Skeletal muscle tissue (tissue), 4 donors: ENCODE measurements around the gene FKBP3. TPM values are rescaled to one million over a fixed set of nuclear protein-coding genes. Genes with fewer than 3 reads are reported as not detected.
"Not testable (repeated sequence)": the region's sequence is repeated elsewhere in the genome, so short reads cannot be mapped to it uniquely, and the experiment has no call there.

ENCODE experiments used
- H3K27ac ChIP-seq: one replicate; pipeline ENCODE4 v1.7.0; 2013; ENCODE audit warnings: mild to moderate bottlenecking, low read depth, low read length, inconsistent platforms
- H3K27me3 ChIP-seq, 3 donors: one replicate each; pipeline ENCODE4 v1.7.0; 2013; ENCODE audit warnings: low read length in 3 of 3; ENCODE audit not compliant: control insufficient read depth in 3 of 3, insufficient read depth in 3 of 3
- H3K36me3 ChIP-seq, 3 donors: one replicate each; pipeline ENCODE4 v1.7.0; 2013; ENCODE audit warnings: low read length in 3 of 3; ENCODE audit not compliant: control insufficient read depth in 3 of 3, insufficient read depth in 3 of 3
- H3K4me1 ChIP-seq, 3 donors: one replicate each; pipeline ENCODE4 v1.7.0; 2013; ENCODE audit warnings: low read length in 3 of 3, mild to moderate bottlenecking in 3 of 3; ENCODE audit not compliant: control insufficient read depth in 3 of 3, insufficient read depth in 3 of 3
- H3K4me3 ChIP-seq, 3 donors: one replicate each; pipeline ENCODE4 v1.7.0; 2013; ENCODE audit warnings: low read length in 3 of 3
- H3K9ac ChIP-seq, 3 donors: one replicate each; pipeline ENCODE4 v1.7.0; 2013; ENCODE audit warnings: low read length in 3 of 3, mild to moderate bottlenecking in 3 of 3, moderate library complexity in 2 of 3, low read depth in 1 of 3
- H3K9me3 ChIP-seq, 3 donors: one replicate each; pipeline ENCODE4 v1.7.0; 2013; ENCODE audit warnings: low read length in 3 of 3; ENCODE audit not compliant: control insufficient read depth in 3 of 3
- total RNA-seq: library from RNA; depleted of rRNA; stranded (reverse); fragments of >200 nt; gene quantifications from one replicate; pipeline ENCODE4 v1.2.3, GENCODE V29; 2014
- donor health status: Osteomylitis.

Gene FKBP3
- total RNA-seq, 1 donor from 2014 or later = 67.8 TPM

DNA sequence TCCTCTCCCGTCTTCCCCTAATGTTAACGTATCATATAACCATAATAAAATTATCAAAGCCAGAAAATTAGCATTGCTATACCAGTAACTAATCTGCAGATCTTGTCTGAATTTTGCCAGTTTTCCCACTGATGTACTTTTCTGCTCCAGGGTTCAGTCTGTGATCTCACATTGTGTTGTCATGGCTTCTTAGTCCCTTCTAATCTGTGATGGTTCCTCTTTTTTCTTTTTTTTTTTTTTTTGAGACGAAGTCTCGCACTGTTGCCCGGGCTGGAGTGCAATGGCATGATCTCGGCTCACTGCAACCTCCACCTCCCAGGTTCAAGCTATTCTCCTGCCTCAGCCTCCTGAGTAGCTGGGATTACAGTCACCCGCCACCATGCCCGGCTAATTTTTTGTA is 7.8 kb upstream of the FKBP3 start:
- H3K36me3 ChIP-seq, H3K4me3 ChIP-seq, H3K9me3 ChIP-seq, H3K9ac ChIP-seq, H3K27ac ChIP-seq, H3K27me3 ChIP-seq, H3K4me1 ChIP-seq: not testable (repeated sequence)

DNA sequence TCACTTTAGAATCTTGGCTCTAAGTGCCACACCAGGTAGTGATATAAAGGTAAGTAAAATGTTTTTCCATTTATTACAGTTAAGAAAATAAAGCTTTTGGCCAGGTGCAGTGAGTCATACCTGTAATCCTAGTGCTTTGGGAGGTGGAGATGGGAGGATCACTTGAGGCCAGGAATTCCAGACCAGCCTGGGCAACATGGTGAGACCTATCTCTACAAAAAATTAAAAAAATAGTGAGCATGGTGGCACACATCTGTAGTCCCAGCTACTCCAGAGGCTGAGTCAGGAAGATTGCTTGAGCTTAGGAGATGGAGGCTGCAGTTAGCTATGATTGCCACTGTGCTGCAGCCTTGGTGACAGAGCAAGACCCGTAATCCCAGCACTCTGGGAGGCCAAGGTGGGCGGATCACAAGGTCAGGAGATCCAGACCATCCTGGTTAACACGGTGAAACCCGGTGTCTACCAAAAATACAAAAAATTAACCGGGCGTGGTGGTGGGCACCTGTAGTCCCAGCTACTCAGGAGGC is 6.4 kb upstream of the FKBP3 start:
- no peaks in the 10 kb centered on the region for H3K27me3 ChIP-seq
- H3K27ac ChIP-seq = no peak overlapping the region
- no peaks in the 10 kb centered on the region for H3K36me3 ChIP-seq
- H3K9ac ChIP-seq = no peak overlapping the region
- H3K4me3 ChIP-seq = no peak overlapping the region
- peaks cover 13 to 16% (median 15%) of the 10 kb centered on the region in 3 donors for H3K4me1 ChIP-seq
- H3K9me3 ChIP-seq = no peaks in the 10 kb centered on the region

DNA sequence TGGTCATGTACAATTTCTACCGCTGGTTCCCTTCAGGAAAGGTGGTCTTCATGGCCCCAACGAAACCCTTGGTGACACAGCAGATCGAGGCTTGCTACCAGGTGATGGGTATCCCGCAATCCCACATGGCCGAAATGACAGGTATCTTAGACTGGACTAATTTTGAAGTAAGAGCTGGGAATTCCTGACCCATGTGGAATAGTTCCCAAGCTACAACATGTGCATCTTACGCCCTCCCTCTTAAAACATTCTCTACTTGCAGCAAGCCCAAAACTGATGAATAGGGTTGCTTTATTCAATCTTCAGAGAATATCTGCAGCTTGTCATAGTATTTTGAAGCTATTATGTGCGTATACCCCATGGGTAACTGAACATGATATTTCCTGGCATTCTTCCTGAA is 2.1 kb upstream of the FKBP3 start:
- H3K36me3 ChIP-seq = no peaks in the 10 kb centered on the region
- H3K27me3 ChIP-seq = no peaks in the 10 kb centered on the region
- H3K4me3 ChIP-seq = peak overlapping the region; percentile 88 to 97 (median 97)
- H3K9ac ChIP-seq = peak overlapping the region; percentile 81 to 90 (median 87)
- H3K9me3 ChIP-seq = no peaks in the 10 kb centered on the region
- H3K4me1 ChIP-seq = peaks cover 13 to 20% (median 16%) of the 10 kb centered on the region in 3 donors
- peak overlapping the region; percentile 88 for H3K27ac ChIP-seq

DNA sequence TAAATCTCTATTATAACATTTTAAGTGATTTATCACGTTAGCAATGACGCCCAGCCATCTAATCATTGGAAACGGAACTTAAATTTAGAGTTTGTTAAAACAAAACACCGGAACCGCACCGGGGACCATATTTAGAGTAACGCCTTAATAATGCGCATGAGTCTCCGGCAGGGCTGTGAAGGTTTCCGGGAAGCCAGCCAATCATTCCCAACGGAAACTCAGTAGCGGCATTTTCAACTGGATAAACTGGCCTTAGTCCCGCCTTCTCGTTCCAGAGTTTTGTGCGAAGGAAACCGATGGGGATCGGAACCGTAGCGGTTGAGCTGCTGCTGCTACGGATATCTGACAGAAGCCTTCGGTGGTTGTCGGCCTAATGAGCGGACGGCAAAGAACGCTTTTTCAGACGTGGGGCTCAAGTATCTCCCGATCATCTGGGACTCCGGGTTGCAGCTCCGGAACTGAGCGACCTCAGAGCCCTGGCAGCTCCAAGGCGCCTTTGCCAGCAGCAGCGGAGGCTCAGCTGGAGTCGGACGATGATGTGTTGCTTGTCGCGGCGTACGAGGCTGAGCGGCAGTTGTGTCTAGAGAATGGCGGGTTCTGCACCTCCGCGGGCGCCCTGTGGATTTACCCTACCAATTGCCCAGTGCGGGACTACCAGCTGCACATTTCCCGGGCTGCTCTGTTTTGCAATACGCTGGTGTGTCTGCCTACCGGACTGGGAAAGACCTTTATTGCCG is 1.5 kb upstream of the FKBP3 start, which contains the start of gene FANCM:
FANCM (plus strand) TSS at position 272 of the 737 bp plus-strand sequence; CDS start at position 374, 102 bp downstream.
- H3K4me1 ChIP-seq = peaks cover 16 to 22% (median 20%) of the 10 kb centered on the region in 3 donors
- H3K27ac ChIP-seq = peak within 1 kb of the TSS; percentile 88

DNA sequence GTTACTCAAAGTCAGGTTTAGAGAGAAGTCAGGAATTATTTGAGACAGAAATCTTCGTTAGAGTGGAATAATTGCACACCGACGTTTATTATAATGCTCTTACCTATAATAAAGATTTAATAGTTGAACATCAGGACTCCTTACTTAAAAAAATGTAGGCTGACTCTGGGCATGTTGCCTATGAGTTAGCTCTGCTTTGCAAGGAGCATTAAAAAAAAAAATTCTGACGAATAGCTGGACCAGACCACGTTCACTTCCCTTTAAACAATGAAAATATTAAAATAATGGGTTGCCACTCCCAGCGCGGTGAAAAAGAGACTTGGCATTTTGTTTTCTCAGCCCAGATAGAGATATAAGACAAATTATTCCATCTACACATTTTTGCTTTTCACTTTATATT is 875 bp upstream of the FKBP3 start:
- Histone ChIP-seq H3K27me3 (no peaks in the 10 kb centered on the region), H3K36me3 (no peaks in the 10 kb centered on the region), H3K4me3 (peak overlapping the region; percentile 80 to 97 (median 97)), H3K4me1 (peaks cover 16 to 23% (median 20%) of the 10 kb centered on the region in 3 donors), H3K9ac (peak overlapping the region; percentile 81 to 94 (median 90)), H3K27ac (peak overlapping the region; percentile 88), H3K9me3 (no peaks in the 10 kb centered on the region)

More for the DNA sequence above, 1.5 kb upstream of the FKBP3 start, which contains the start of gene FANCM:
- H3K4me3 ChIP-seq = peak within 1 kb of the TSS; percentile 88 to 97 (median 97)
- H3K36me3 ChIP-seq = no peaks in the 10 kb centered on the region
- H3K27me3 ChIP-seq = no peaks in the 10 kb centered on the region
- H3K9ac ChIP-seq = peak within 1 kb of the TSS; percentile 87 to 94 (median 90)
- no peaks in the 10 kb centered on the region for H3K9me3 ChIP-seq

DNA sequence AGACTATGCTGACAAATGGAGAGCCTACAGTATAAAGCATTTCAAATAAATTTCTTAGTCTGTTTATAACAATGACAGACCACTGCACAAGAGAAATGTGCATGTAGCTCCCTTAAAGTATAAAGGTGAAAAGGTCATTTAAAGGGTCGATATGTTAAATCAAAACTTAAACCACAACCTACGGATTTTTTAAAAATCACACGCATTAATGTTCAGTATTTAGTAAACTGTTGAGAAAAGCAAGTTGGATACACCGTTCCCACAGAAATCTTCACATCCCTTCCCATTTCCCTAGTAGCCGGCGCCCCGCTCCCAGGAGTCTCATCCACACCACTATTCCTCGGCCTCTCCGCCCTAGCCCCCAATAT is 614 bp downstream of the FKBP3 start:
- Histone ChIP-seq H3K4me3 (peak overlapping the region; percentile 80 to 91 (median 90)), H3K27ac (peak overlapping the region; percentile 88), H3K36me3 (no peaks in the 10 kb centered on the region), H3K27me3 (no peaks in the 10 kb centered on the region), H3K4me1 (peaks cover 16 to 23% (median 20%) of the 10 kb centered on the region in 3 donors), H3K9me3 (no peaks in the 10 kb centered on the region), H3K9ac (peak overlapping the region; percentile 94 to 99 (median 95))

DNA sequence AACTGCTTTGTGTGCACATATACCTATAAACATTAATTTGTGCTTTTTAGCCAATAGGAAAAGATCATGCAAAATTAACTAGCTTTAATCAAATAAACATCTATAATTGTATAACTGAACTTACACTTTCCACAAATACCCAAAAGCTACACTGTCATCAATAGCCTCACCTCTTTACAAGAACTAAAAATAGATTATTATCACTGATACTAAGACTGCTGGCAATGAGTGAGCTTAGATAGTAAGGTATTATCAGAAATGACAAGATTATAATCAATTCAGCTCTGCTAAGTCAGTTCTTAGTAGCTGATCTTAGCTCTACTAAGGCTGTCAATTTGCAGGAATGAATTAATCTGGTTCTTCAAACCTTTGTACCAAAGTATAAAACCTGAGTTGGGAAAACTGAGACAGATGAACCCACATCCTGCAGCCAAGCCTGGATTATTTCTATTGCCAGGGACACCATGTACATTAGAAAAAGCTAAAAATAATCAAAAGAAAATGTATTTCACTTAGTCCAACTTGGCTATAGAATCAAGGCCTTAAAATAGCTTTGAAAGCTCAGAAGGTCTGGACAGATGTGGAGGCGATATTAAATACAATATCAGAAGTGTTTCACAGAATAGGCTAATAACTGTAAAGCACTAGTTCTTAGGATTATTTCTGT is 5.2 kb downstream of the FKBP3 start:
- H3K36me3 ChIP-seq = peaks cover 0 to 3% (median 2%) of the 10 kb centered on the region in 3 donors
- peak overlapping the region; percentile 42 for H3K27ac ChIP-seq
- no peaks in the 10 kb centered on the region for H3K9me3 ChIP-seq
- no peak overlapping the region for H3K4me3 ChIP-seq
- no peaks in the 10 kb centered on the region for H3K27me3 ChIP-seq
- peaks cover 14 to 17% (median 16%) of the 10 kb centered on the region in 3 donors for H3K4me1 ChIP-seq
- H3K9ac ChIP-seq = peak overlapping the region; percentile 7 to 46 (median 35)

DNA sequence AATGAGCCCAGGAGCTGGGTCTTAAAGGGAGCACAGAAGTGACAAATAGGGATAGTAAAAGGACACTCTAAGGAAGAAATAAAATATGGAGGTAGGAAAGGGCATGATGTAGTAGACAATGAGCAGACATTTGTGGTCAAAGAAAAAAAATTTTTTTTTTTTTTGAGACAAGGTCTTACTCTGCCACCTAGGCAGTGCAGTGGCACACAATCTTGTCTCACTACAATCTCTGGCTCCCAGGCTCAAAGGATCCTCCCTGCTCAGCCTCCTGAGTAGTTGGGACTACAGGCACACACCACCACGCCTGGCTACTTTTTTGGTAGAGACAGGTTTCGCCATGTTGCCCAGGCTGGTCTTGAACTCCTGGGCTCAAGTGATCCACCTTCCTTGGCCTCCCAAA is 8.5 kb downstream of the FKBP3 start:
- no peaks in the 10 kb centered on the region for H3K9me3 ChIP-seq
- no peak overlapping the region for H3K27ac ChIP-seq
- H3K4me1 ChIP-seq = peaks cover 6 to 14% (median 12%) of the 10 kb centered on the region in 3 donors
- peak overlapping the region in 1 of 3 donors; percentile 1 for H3K9ac ChIP-seq
- peaks cover 15 to 18% (median 17%) of the 10 kb centered on the region in 3 donors for H3K36me3 ChIP-seq
- no peak overlapping the region for H3K4me3 ChIP-seq
- H3K27me3 ChIP-seq = no peaks in the 10 kb centered on the region

DNA sequence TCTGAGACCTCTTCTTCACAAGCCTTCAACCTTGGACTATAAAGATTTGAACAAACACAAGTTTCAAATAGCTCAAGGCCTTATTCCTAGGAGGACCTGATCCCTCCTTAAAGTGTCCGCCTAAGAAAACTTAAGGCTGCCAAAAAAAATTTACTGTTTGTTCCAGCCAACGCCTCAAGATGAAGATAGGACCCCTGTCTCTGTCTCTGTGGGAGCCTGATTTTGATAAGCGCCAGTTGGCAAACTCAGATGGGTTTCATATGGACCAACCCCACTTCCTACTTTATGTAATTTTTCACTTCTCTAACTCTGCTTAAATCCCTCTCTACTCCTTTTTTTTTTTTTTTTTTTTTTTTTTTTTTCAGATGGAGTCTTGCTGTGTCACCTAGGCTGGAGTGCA is 11.0 kb downstream of the FKBP3 start:
- Histone ChIP-seq H3K4me3 (no peak overlapping the region), H3K4me1 (peaks cover 6 to 12% (median 11%) of the 10 kb centered on the region in 3 donors), H3K27ac (no peak overlapping the region), H3K27me3 (no peaks in the 10 kb centered on the region), H3K9ac (no peak overlapping the region), H3K9me3 (no peaks in the 10 kb centered on the region), H3K36me3 (peaks cover 26 to 38% (median 35%) of the 10 kb centered on the region in 3 donors)

DNA sequence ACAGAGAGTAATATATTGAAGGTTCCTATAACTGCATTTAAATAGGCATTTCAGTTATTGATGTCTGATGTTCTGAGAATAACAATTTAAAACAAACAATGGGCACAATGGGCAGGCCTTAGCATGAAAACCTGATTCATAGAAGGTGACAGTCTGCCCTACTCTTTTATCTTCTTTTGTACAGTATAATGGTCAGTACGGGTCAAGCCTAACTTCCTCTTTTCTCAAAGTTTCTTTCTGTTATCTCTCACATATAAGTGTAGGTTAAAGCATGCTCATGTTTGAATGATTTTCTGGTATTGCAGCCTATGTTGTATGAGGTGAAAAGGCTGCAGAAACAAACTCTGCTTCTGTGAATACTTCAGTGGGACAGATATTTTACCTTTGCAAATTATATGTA is 14.2 kb downstream of the FKBP3 start:
- no peaks in the 10 kb centered on the region for H3K9me3 ChIP-seq
- peaks cover 31 to 59% (median 53%) of the 10 kb centered on the region in 3 donors for H3K36me3 ChIP-seq
- no peak overlapping the region for H3K4me3 ChIP-seq
- peaks cover 2 to 12% (median 2%) of the 10 kb centered on the region in 3 donors for H3K4me1 ChIP-seq
- no peak overlapping the region for H3K27ac ChIP-seq
- no peaks in the 10 kb centered on the region for H3K27me3 ChIP-seq
- H3K9ac ChIP-seq = no peak overlapping the region
